ENCODE results near the gene FHOD1.

Gene FHOD1

GRCh38 chr16:67248073-67248400 is 756 bp upstream of the FHOD1 start:
- H3K4me1 ChIP-seq (ENCODE audit: insufficient read depth, low read length) = peaks cover 29% of the 10 kb centered on the region
- no peaks in the 10 kb centered on the region for H3K36me3 ChIP-seq (ENCODE audit: insufficient read depth, low read length)
- no peaks in the 10 kb centered on the region for H3K9me3 ChIP-seq (ENCODE audit: control insufficient read depth, insufficient read depth, low read length)
- peak overlapping the region; percentile 96; the same call in 1 of the 2 replicates for H3K9ac ChIP-seq (ENCODE audit: low read depth, low read length)

- peaks cover 30% of the 10 kb centered on the region for H3K4me1 ChIP-seq (ENCODE audit: insufficient read depth, low read length)
Measured at GRCh38 chr16:67246756-67247191, 507 bp downstream of the FHOD1 start.

GRCh38 chr16:67246081-67246755 is 1.1 kb downstream of the FHOD1 start:
- no peaks in the 10 kb centered on the region for H3K9me3 ChIP-seq (ENCODE audit: control insufficient read depth, insufficient read depth, low read length)
- H3K4me1 ChIP-seq (ENCODE audit: insufficient read depth, low read length) = peaks cover 36% of the 10 kb centered on the region
- no peaks in the 10 kb centered on the region for H3K36me3 ChIP-seq (ENCODE audit: insufficient read depth, low read length)
- peak overlapping the region; percentile 96 for H3K9ac ChIP-seq (ENCODE audit: low read depth, low read length)

More at GRCh38 chr16:67246756-67247191, 507 bp downstream of the FHOD1 start:
- Histone ChIP-seq H3K36me3 (ENCODE audit: insufficient read depth, low read length) (no peaks in the 10 kb centered on the region), H3K9ac (ENCODE audit: low read depth, low read length) (peak overlapping the region; percentile 96), H3K9me3 (ENCODE audit: control insufficient read depth, insufficient read depth, low read length) (no peaks in the 10 kb centered on the region)

GRCh38 chr16:67245674-67246080 is 1.6 kb downstream of the FHOD1 start:
- no peaks in the 10 kb centered on the region for H3K9me3 ChIP-seq (ENCODE audit: control insufficient read depth, insufficient read depth, low read length)
- H3K36me3 ChIP-seq (ENCODE audit: insufficient read depth, low read length) = no peaks in the 10 kb centered on the region
- peak overlapping the region; percentile 96 for H3K9ac ChIP-seq (ENCODE audit: low read depth, low read length)
- peaks cover 37% of the 10 kb centered on the region for H3K4me1 ChIP-seq (ENCODE audit: insufficient read depth, low read length)

GRCh38 chr16:67245186-67245585 is 2.1 kb downstream of the FHOD1 start:
- Histone ChIP-seq H3K9ac (ENCODE audit: low read depth, low read length) (peak overlapping the region; percentile 96), H3K4me1 (ENCODE audit: insufficient read depth, low read length) (peaks cover 37% of the 10 kb centered on the region), H3K36me3 (ENCODE audit: insufficient read depth, low read length) (no peaks in the 10 kb centered on the region), H3K9me3 (ENCODE audit: control insufficient read depth, insufficient read depth, low read length) (no peaks in the 10 kb centered on the region)

GRCh38 chr16:67244387-67245185 is 2.7 kb downstream of the FHOD1 start:
- Histone ChIP-seq H3K4me1 (ENCODE audit: insufficient read depth, low read length) (peaks cover 37% of the 10 kb centered on the region), H3K36me3 (ENCODE audit: insufficient read depth, low read length) (0 out of 2 replicates have a peak, but pooled peaks cover under 1% of the 10 kb centered on the region), H3K9ac (ENCODE audit: low read depth, low read length) (peak overlapping the region; percentile 96; the same call in 1 of the 2 replicates), H3K9me3 (ENCODE audit: control insufficient read depth, insufficient read depth, low read length) (no peaks in the 10 kb centered on the region)

- Histone ChIP-seq H3K36me3 (ENCODE audit: insufficient read depth, low read length) (peaks cover 3% of the 10 kb centered on the region; the same call in 1 of the 2 replicates), H3K4me1 (ENCODE audit: insufficient read depth, low read length) (peaks cover 33% of the 10 kb centered on the region), H3K9me3 (ENCODE audit: control insufficient read depth, insufficient read depth, low read length) (no peaks in the 10 kb centered on the region), H3K9ac (ENCODE audit: low read depth, low read length) (no peak overlapping the region)
Measured at GRCh38 chr16:67243481-67243880, 3.8 kb downstream of the FHOD1 start.

- Histone ChIP-seq H3K9me3 (ENCODE audit: control insufficient read depth, insufficient read depth, low read length) (no peaks in the 10 kb centered on the region), H3K9ac (ENCODE audit: low read depth, low read length) (no peak overlapping the region)
Measured at GRCh38 chr16:67242138-67242730, 5.0 kb downstream of the FHOD1 start.

GRCh38 chr16:67241008-67241900 is 6.0 kb downstream of the FHOD1 start:
- no peak overlapping the region for H3K9ac ChIP-seq (ENCODE audit: low read depth, low read length)
- H3K36me3 ChIP-seq (ENCODE audit: insufficient read depth, low read length) = peaks cover 3% of the 10 kb centered on the region; the same call in 1 of the 2 replicates
- H3K4me1 ChIP-seq (ENCODE audit: insufficient read depth, low read length) = peaks cover 29% of the 10 kb centered on the region
- no peaks in the 10 kb centered on the region for H3K9me3 ChIP-seq (ENCODE audit: control insufficient read depth, insufficient read depth, low read length)

More at GRCh38 chr16:67242138-67242730, 5.0 kb downstream of the FHOD1 start:
- Histone ChIP-seq H3K36me3 (ENCODE audit: insufficient read depth, low read length) (peaks cover 3% of the 10 kb centered on the region; the same call in 1 of the 2 replicates), H3K4me1 (ENCODE audit: insufficient read depth, low read length) (peaks cover 29% of the 10 kb centered on the region)

GRCh38 chr16:67240506-67240905 is 6.8 kb downstream of the FHOD1 start:
- Histone ChIP-seq H3K4me1 (ENCODE audit: insufficient read depth, low read length) (peaks cover 28% of the 10 kb centered on the region), H3K36me3 (ENCODE audit: insufficient read depth, low read length) (peaks cover 3% of the 10 kb centered on the region; the same call in 1 of the 2 replicates), H3K9me3 (ENCODE audit: control insufficient read depth, insufficient read depth, low read length) (no peaks in the 10 kb centered on the region), H3K9ac (ENCODE audit: low read depth, low read length) (no peak overlapping the region)

- H3K9me3 ChIP-seq (ENCODE audit: control insufficient read depth, insufficient read depth, low read length) = no peaks in the 10 kb centered on the region
Measured at GRCh38 chr16:67238806-67239470, 8.3 kb downstream of the FHOD1 start.

GRCh38 chr16:67238278-67238575 is 9.1 kb downstream of the FHOD1 start:
- H3K9me3 ChIP-seq (ENCODE audit: control insufficient read depth, insufficient read depth, low read length) = no peaks in the 10 kb centered on the region
- no peak overlapping the region for H3K9ac ChIP-seq (ENCODE audit: low read depth, low read length)
- H3K36me3 ChIP-seq (ENCODE audit: insufficient read depth, low read length) = peaks cover 3% of the 10 kb centered on the region; the same call in 1 of the 2 replicates
- H3K4me1 ChIP-seq (ENCODE audit: insufficient read depth, low read length) = peaks cover 8% of the 10 kb centered on the region

More at GRCh38 chr16:67238806-67239470, 8.3 kb downstream of the FHOD1 start:
- Histone ChIP-seq H3K9ac (ENCODE audit: low read depth, low read length) (no peak overlapping the region), H3K4me1 (ENCODE audit: insufficient read depth, low read length) (peaks cover 13% of the 10 kb centered on the region), H3K36me3 (ENCODE audit: insufficient read depth, low read length) (peaks cover 3% of the 10 kb centered on the region; the same call in 1 of the 2 replicates)
